ENCODE data around the gene PSMG4.

GRCh38 chr6:3282476-3283236 lies 23.9 kb downstream of the PSMG4 start:
- TF ChIP-seq CTCF (IDR thresholded peaks at IDR 0.05; ENCODE audit: low read depth, low read length) (no peak), POLR2A (IDR thresholded peaks at IDR 0.05; ENCODE audit: extremely low read depth, insufficient read length) (no peak)

All from NB4 (cell line).